Measurements from ENCODE around the gene EVI5.

DNA sequence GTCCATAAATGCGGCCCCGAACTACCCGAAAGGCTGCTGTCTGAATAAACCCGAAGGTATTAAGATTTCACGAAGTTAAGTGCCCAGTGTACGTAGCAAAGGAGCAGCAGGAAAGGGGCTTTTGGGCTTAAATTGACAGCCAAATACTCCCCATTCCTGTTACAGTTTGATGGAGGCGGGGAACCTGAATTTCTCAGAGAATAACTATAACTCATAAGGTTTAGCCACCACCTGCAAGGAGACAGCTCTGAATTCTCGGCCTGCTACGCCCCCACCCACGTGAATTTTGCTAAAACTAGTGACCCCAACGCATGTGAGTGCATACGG, 303.3 kb downstream of the EVI5 start:
- TF ChIP-seq, protein P1, sequence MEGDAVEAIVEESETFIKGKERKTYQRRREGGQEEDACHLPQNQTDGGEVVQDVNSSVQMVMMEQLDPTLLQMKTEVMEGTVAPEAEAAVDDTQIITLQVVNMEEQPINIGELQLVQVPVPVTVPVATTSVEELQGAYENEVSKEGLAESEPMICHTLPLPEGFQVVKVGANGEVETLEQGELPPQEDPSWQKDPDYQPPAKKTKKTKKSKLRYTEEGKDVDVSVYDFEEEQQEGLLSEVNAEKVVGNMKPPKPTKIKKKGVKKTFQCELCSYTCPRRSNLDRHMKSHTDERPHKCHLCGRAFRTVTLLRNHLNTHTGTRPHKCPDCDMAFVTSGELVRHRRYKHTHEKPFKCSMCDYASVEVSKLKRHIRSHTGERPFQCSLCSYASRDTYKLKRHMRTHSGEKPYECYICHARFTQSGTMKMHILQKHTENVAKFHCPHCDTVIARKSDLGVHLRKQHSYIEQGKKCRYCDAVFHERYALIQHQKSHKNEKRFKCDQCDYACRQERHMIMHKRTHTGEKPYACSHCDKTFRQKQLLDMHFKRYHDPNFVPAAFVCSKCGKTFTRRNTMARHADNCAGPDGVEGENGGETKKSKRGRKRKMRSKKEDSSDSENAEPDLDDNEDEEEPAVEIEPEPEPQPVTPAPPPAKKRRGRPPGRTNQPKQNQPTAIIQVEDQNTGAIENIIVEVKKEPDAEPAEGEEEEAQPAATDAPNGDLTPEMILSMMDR (IDR thresholded peaks at IDR 0.05): no peak
- TF ChIP-seq, protein P2, sequence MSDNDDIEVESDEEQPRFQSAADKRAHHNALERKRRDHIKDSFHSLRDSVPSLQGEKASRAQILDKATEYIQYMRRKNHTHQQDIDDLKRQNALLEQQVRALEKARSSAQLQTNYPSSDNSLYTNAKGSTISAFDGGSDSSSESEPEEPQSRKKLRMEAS (CRISPR knock-in tag; IDR thresholded peaks at IDR 0.05): no peak
- TF ChIP-seq ELF4 (CRISPR knock-in tag; IDR thresholded peaks at IDR 0.05; ENCODE audit: low read depth): no peak
- TF ChIP-seq TEAD1 (CRISPR knock-in tag; IDR thresholded peaks at IDR 0.05): no peak
- no peak for TF ChIP-seq FOXJ3 (CRISPR knock-in tag; IDR thresholded peaks at IDR 0.05; ENCODE audit: borderline replicate concordance)
- TF ChIP-seq, protein P3, sequence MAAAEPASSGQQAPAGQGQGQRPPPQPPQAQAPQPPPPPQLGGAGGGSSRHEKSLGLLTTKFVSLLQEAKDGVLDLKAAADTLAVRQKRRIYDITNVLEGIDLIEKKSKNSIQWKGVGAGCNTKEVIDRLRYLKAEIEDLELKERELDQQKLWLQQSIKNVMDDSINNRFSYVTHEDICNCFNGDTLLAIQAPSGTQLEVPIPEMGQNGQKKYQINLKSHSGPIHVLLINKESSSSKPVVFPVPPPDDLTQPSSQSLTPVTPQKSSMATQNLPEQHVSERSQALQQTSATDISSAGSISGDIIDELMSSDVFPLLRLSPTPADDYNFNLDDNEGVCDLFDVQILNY (CRISPR knock-in tag; IDR thresholded peaks at IDR 0.05): no peak
- no peak for TF ChIP-seq CREB1 (CRISPR knock-in tag; IDR thresholded peaks at IDR 0.05)
- no peak for TF ChIP-seq KAT7 (CRISPR knock-in tag; IDR thresholded peaks at IDR 0.05; ENCODE audit: borderline replicate concordance)
- TF ChIP-seq, protein P4, sequence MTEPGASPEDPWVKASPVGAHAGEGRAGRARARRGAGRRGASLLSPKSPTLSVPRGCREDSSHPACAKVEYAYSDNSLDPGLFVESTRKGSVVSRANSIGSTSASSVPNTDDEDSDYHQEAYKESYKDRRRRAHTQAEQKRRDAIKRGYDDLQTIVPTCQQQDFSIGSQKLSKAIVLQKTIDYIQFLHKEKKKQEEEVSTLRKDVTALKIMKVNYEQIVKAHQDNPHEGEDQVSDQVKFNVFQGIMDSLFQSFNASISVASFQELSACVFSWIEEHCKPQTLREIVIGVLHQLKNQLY (CRISPR knock-in tag; IDR thresholded peaks at IDR 0.05): no peak
- TF ChIP-seq GABPB1 (CRISPR knock-in tag; IDR thresholded peaks at IDR 0.05): no peak
